ENCODE measurements around the gene KCNN1. TPM values are rescaled to one million over a fixed set of nuclear protein-coding genes. Genes with fewer than 3 reads are reported as not detected.

KCNN1 gene
- total RNA-seq, 1 experiment from 2014 or later, result 1.7 TPM

- peak; percentile 92 for DNase-seq (ENCODE audit: low spot score)
Measured at GRCh38 chr19:17947815-17948513, 18.9 kb upstream of the KCNN1 start.

GRCh38 chr19:17948514-17948900 lies 18.4 kb upstream of the KCNN1 start:
- no peak for DNase-seq (ENCODE audit: low spot score)

DNA sequence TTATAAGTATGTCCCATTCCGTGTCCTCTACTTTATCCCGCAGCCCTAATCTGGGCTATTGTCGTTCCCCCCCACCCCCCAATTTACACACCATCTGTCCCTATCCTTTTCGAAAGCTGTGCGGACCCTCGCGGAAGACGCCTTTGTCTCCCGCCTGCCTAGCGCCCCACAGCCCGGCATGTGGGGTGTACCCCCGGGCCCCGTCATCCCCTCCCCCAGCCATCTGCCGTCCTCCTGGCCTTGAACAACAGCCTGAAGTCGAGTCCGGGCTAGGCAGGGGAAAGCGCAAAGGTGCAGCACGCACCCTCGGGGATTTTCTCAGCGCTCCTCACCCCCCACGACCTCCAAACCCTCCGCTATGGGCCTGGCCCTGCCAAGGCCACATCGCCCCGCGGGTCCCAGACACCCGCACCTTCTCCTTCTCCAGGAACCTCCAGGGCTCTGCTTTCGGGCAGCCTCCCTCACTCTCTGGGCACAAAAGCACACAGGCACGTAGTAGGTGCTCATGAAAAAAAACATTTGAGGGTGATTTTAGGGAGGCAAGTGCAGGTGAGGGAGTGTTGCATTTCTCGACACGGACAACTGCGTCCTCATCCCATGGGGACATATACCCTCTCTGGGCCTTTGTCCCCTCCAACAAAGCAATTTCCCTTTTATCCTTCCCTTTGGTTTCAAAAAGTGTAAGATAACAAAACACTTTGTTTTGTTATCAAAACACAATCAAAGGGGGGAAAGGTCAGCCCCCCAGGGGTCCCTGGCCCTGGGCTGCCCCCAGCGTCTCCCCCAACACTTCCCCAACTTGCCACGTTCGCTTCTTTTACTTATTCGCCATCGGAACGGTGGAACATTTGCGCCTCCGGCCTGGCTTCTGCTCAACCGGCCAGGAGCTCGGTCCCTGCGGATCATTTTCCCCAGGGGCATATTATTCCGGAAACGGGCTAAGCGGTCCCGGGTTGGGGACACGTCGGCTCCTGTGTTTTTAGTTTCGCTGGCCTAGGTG lies 17.7 kb upstream of the KCNN1 start:
- no peak for DNase-seq (ENCODE audit: low spot score)

- DNase-seq (ENCODE audit: low spot score), result no peak
Measured at GRCh38 chr19:17949956-17950309, 17.0 kb upstream of the KCNN1 start.

DNA sequence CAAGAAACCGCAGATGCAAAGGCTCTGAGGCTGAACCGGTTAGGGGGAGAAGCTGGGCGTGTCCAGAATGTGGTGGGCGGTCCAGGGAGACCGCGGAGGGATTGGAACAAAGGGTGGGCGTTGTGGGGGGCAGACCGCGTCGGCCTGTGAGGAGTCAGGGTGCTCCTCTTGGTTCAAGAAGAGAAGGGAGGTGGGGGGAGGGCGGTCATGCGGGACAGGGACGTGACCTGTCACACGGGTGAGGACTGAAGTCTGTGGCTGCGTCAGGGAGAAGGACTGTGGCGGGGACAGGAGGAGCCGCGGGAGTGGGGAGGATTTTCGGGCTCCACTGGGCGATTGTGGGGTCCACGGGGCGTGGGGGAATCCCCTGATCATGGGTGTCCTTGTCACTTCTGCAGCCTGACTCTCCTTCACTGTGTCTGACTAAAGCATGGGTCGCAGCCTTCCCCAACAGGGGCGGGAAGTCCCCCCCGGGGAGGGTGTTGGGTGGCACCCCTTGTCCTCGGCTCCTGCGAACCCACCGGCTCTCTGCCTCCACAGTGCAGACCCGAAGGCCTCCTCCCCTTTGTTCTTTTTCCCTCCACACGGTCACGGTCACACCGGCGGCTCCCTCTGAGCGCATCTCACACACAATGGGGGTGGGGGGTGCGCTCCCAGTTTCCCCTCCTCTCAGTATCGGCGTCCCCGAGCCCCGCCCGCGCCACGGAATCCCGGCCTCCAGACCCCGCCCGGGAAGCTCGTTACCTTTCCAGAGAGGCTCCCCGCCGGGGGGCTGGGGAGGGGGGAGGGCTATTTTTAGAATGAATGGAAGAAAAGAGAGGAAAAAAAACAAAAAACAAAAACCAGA lies 16.4 kb upstream of the KCNN1 start:
- DNase-seq (ENCODE audit: low spot score), result no peak

DNA sequence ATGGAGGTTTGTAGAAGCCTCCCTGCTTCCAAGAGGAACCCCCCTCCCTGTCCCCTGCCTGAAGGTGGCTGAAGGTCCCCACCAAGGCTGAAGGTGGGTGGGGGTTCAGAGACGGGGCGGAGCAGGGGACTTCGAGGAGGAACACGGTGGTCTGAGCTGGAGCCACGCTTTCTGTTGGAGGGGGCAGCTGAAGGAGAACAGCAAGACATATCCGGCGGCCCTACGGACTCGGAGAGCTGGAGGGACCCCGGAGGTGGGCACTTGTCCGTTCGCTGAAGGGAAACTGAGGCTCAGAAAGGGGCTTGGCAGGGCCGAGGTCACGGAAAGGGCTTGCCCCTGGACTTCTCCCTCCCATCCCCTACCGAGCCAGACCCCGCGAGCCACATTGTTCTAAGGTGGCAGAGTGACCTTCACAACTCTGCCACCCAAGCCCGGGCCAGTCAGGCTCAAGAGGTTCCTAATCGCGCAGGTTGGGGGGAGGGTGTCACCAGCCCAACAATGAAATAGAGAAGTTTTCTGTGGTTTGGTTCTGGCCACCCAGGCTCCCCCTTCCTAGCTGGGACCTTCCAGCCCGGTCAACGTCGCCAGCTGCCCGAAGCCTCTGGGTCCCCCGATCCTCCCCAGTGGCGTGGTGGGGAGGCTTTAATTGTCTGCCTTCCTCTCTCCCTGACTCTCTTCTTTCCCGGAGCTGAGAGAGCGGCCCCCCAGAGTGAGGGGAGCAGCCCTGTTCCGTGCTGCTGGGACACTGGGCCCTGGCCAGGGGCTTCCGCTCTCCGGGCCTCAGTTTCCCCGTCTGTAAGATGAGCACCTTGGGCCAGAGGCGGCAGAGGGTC lies 15.5 kb upstream of the KCNN1 start:
- DNase-seq (ENCODE audit: low spot score), result no peak

- DNase-seq (ENCODE audit: low spot score), result no peak
Measured at GRCh38 chr19:17951990-17952976, 14.6 kb upstream of the KCNN1 start.

DNA sequence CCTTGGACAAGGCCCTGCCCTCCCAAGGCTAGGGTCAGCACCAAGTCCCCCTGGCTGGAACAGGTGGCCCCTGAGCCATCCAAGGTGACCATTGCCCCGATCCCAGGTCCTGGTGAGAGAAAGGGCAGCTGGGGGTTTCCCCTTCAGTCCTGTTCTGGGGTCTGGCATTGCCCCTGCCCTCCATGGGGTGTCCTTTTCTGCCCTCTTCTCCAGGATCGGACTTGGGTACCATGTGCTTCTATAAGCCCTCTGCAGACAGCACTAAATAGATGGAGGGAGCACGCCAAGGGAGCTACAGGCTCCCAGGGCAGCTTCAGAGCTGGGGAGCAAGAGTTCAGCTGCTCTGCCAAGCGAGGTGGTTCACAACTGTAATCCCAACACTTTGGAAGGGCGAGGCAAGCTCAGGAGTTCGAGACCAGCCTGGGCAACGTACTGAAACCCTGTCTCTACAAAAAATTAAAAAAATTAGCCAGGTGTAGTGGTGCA lies 13.5 kb upstream of the KCNN1 start:
- DNase-seq (ENCODE audit: low spot score), result no peak

DNA sequence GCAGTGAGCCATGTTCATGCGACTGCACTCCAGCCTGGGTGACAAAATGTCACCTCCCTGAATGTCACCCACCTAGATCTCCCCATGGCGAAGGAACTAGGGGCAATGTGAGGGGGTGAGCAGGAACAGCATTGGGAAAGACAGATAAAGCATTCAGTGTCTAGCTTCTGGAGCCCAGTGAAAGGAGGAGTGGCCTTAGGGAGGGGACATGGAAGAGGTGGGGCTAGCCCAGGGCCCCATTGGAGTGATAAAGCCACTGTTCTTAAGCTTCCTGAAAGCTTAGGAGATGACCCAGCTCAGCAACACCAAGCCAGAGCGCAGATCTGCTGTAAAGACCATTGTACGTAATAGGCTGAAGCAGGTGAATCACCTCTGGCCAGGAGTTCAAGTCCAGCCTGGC lies 13.0 kb upstream of the KCNN1 start:
- DNase-seq (ENCODE audit: low spot score), result no peak

DNA sequence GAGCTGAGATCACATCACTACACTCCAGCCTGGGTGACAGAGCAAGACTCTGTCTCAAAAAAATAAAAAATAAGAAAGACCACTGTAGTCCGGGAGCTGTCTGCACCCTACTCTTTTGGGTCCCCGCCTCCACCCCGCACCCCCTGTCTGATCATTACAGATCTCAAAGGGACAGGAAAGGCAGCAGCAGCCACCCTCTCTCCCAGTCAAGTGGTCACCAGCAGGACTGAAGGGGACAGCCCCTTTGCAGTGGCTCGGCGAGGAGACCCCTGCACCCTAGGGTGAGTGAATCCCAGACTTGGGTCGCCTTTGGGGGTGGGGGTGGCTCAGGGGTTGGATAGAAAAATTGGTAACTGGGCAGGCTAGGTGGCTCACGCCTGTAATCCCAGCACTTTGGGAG lies 12.5 kb upstream of the KCNN1 start:
- no peak for DNase-seq (ENCODE audit: low spot score)

DNA sequence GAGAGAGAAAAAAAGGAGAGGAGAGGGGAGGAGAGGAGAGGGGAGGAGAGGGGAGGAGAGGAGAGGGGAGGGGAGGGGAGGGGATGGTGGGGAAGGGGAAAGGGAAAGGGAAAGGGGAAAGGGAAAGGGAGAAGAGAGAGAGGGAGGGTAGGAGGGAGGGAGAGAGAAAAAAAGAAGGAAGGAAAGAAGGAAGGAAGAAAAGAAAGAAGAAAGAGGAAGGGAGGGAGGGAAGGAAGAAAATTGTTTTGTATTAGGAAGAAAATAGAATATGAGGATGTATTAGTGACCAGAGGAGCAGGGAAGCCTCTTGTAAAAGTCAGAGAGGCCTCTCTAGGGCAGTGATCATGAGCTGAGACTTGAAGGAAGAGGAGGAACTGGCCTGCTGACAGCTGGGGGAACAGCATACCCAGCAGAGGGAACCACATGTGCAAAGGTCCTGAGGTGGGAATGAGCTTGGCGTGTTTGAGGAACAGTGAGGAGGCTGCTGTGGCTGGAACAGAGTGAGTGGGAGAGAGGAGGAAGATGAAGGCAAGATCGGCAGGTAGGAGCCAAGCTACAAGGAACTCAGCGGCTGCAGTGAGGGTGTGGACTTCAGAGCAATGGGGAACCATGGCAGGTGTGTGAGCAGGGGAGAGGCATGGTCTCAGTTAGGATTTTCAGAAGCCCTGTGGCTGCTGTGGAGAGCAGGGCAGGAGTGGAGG lies 9.6 kb upstream of the KCNN1 start:
- no peak for DNase-seq (ENCODE audit: low spot score)

- DNase-seq (ENCODE audit: low spot score), result no peak
Measured at GRCh38 chr19:17957885-17958284, 9.0 kb upstream of the KCNN1 start.

- no peak for DNase-seq (ENCODE audit: low spot score)
Measured at GRCh38 chr19:17963936-17964691, 2.8 kb upstream of the KCNN1 start.

DNA sequence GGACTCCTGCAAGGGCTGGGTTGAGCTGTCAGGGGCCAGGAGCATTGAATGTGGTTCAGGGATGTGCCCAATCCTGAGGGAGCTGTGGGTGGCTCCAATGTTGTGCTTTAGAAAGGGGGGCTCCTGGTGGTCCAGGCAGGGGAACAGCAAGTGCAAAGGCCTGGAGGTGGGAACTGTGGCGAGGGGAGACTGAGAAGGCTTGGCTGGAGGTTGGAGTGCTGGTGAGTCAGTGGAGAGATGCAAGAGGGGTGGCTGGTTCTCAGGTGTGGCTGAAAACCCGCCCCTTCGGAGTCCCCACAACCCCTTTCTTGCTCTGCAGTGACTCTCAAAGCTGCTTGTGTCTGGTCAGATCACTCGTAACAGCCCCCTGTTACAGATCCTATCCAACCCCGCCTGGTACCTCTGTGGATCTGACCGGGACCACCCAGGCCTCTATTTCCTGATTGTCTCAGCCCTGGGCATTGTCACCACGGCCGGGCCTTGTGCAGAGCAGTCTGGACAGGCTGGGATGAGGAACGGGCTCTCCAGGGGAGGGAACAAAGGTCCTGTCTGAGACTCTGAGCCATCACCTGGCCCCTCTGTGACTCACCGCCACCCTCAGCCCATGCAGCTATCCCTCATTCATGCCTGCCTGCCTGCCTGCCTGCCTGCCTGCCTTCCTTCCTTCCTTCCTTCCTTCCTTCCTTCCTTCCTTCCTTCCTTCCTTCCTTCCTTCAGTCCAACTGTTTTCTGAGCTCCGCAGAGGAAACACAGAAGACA lies 1.4 kb upstream of the KCNN1 start:
- DNase-seq (ENCODE audit: low spot score), result no peak

DNA sequence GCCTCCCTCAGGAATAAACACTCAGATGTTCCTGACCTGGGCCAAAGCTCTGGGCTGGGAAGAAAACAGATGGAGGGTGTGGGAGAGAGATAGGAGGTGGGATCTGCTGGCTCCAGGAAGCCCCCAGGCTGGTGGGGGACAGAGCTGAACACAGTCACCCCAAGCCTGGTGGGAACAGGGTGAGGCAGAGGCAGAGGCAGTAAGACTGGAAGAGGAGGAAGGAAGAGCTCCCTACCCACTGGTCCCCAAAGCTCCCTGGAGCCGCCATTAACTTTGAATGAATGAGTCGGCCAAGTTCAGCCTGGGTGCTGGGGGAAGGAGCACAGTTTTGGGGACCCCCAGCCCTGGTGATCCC lies 801 bp upstream of the KCNN1 start:
- DNase-seq (ENCODE audit: low spot score), result no peak

- no peak for DNase-seq (ENCODE audit: low spot score)
Measured at GRCh38 chr19:17967257-17968051, 547 bp downstream of the KCNN1 start.

DNA sequence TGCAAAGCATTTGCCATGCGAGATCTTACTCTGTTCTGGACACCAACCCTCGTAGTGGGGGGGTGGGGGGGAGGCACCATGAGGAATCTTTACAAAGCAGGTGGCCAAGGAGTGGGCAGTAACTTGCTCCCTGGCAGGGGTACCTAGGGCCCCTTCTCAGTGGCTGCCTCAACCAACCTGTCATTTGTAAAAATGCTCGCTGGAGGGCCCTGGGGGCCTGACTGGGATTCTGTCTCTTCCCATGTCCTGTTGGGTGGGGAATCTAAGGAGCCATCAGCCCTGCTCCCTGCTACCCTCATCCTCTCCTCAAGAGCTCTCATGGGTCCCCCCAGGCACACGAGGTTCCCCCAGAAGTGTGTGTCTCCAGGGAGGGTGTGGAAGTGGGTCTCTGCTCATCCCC lies 1.5 kb downstream of the KCNN1 start:
- DNase-seq (ENCODE audit: low spot score), result no peak
